Measurements from ENCODE around the gene MAP3K4. TPM values are rescaled to one million over a fixed set of nuclear protein-coding genes. Genes with fewer than 3 reads are reported as not detected.

The MAP3K4 gene
- total and polyA plus RNA-seq, 2 of the 8 experiments (the other 6 are each of a cell fraction or from before 2014, with no cell fraction given) = 16.6 to 51.6 TPM

- TF ChIP-seq TEAD4 (IDR thresholded peaks at IDR 0.05; ENCODE audit: low read depth, low read length) (no peak), SRF (IDR thresholded peaks at IDR 0.05; ENCODE audit: low read depth, low read length) (no peak), EGR1 (IDR thresholded peaks at IDR 0.05; ENCODE audit: borderline replicate concordance, low read depth, low read length) (no peak), HDAC6 (IDR thresholded peaks at IDR 0.05; ENCODE audit: low read depth, low read length) (no peak)
Observed at GRCh38 chr6:161108916-161109315, 117.3 kb downstream of the MAP3K4 start (continued).
